HG03342 (cell line): Measurements from ENCODE around the gene PHLDA1.
"Not testable (repeated sequence)": the region's sequence is repeated elsewhere in the genome, so short reads cannot be mapped to it uniquely, and the experiment has no call there.

ENCODE experiments used
- ATAC-seq: cut with Tn5 transposase; IDR thresholded peaks from one replicate; pipeline ENCODE4 v1.9.1; 2021; ENCODE audit warnings: mild to moderate bottlenecking, moderate library complexity; ENCODE audit not compliant: unreplicated experiment

PHLDA1 gene

GRCh38 chr12:75990189-75990912 lies 41.2 kb downstream of the PHLDA1 start:
- ATAC-seq: no peak

GRCh38 chr12:75987709-75988108 lies 43.9 kb downstream of the PHLDA1 start:
- ATAC-seq: not testable (repeated sequence)

DNA sequence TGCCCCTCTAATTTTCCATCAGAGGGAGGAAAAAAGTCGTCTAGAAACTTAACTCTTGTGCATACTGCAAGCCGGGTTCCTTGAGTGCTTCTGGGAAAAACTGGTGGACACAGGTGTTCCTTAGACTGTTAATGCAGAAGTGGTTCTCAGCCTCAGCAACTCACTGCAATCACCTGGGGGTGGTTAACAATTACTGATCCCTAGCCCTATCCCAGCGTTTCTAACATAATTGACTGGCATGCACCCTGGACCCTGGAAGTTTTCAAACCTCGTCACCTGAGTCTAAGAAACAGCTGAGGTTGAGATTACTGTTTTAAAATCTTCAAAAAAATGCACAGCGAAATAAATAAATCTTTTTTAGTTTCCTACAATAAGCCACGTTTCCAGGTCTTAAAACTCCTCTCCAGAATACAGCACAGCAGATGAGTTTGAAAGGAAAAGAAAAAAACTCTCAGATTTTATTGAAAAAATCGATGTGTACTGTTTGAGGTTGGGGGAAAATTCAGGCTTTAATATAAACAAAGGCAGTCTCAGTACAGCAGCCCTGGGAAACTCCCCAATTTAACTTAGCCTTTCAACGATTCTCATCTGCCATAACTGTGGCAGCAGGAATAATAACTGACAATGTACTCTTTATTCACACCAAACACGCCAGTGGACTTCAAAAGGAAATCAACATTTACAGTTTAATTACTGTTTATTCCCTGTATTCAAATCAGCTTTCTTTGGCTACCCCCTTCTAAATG lies 45.4 kb downstream of the PHLDA1 start:
- no peak for ATAC-seq

GRCh38 chr12:75985566-75985965 lies 46.0 kb downstream of the PHLDA1 start:
- ATAC-seq: no peak

- no peak for ATAC-seq
Measured at GRCh38 chr12:75984577-75985182, 46.9 kb downstream of the PHLDA1 start.

GRCh38 chr12:75983851-75984250 lies 47.7 kb downstream of the PHLDA1 start:
- ATAC-seq: not testable (repeated sequence)

DNA sequence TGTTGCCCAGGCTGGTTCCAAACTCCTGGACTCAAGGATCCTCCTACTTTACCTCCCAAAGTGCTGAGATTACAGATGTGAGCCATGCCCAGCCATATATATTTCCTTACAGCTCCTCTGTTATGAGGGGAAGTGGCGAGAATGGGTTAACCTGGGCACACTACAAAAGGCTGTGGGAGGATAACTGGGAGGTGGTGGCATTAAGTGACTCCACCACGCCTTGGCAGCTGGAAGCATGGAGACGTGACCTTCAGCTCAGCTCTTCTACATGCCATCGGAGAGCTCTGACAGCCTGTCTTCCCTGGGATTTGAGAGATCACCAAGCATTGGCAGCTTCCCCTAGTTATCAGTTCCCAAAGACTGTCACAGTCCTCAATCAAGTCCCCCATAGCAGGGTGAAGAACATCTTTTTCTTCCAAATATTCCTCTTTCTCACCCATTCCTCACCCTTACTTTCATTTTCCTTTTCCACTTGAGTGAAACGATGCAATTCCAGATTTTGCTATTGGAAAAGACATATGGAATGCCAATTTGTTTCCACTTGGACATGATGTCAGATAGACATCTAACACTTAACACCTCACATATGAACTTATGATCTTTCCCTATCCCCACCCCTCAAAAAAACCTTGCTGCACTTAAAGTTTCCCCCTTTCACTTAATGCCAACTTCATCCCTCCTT lies 48.5 kb downstream of the PHLDA1 start:
- no peak for ATAC-seq

GRCh38 chr12:75982169-75982564 lies 49.4 kb downstream of the PHLDA1 start:
- ATAC-seq: no peak

DNA sequence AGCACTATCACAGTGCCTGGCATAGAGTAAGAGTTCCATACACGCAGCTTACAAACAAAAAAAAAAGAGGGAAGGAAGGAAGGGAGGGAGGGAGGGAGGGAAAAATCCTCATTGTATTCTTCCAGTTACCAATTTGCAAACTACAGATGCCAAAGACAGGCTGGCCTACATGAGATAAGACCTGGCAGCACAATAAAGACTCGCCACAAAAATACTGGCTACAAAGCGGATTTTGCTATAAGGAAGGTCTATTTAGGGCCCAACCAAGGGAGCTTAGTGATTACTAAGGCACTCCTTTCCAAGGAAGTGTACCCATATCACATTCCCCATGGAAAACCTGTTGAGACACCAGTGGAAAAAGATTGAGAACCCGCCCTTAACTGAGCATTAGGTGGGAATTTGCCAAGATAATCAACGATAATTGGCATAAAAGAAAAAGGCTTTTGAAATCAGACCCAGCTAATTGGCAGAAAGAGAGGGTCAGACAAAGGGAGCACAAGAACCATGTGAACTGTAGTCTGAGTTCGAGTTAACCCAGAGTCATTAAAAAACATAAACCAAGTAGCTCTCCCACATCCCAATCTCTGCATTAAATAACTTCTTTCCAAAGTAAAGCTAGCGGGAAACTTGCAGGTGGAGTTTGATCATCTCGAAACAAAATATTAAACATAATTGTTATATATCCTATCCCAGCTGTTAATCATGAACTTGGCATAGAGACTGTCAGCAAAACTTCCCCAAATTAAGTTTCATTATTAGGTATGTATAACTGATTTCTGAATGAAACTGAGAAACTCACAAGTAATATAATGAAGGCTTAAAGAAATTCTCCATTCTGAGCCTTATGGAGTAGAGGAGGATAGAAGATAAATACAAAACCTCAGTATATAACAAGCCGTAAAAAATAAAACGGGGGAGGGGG lies 50.1 kb downstream of the PHLDA1 start:
- ATAC-seq: peak; percentile 53

DNA sequence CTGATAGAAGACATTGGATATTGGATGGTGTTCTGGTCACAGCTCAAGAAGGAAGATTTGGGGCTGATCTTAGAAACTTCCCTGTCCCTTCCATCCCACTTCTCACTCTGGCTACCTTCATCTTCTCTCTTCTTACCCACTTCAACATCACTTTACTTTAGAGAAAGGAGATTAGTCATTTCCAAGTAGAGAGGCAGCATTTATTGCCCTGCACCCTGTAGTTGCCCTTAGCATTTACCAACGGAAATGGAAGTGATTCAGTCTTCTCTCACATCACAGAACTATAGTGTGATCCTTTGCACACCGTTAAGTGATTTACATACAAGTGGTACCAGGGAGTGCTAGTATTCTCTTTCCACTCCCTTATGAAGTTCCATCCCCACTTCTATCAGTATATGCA lies 52.4 kb downstream of the PHLDA1 start:
- ATAC-seq: no peak

- no peak for ATAC-seq
Measured at GRCh38 chr12:75978677-75979076, 52.9 kb downstream of the PHLDA1 start.

DNA sequence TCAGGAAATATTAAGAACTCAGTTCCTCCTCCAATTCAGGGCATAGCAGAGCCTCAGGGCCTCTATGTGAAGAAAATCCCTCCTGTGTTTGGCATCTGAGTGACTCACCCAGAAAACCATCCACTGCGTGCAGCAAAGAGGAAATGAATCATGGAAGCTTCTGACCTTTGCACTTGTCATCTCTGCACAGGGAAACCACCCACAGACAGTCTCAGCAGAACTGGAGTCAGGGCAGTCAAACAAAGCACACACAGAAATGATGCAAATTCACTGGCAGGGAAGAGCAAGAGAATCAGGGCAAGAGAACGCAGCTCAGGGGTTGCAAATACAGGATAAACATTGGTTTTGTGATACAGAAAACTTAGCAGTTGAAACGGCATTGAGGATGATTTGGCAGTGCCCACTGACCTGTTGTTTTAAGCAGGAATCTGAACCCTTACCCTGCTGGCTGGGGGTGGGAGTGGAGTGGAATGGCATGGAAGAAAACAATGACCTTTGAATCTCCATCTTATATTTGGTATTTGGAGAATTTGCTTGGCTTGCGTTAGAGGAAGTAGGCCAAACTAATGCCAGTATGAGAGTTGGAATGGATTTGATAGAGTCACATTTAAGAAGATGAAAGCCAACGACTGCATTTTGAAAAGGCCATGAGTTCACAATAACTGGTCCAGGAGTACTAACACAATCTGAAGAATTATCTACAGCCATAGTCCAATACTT lies 53.5 kb downstream of the PHLDA1 start:
- peak; percentile 96 for ATAC-seq

GRCh38 chr12:75977590-75977951 lies 54.0 kb downstream of the PHLDA1 start:
- peak; percentile 4 for ATAC-seq

DNA sequence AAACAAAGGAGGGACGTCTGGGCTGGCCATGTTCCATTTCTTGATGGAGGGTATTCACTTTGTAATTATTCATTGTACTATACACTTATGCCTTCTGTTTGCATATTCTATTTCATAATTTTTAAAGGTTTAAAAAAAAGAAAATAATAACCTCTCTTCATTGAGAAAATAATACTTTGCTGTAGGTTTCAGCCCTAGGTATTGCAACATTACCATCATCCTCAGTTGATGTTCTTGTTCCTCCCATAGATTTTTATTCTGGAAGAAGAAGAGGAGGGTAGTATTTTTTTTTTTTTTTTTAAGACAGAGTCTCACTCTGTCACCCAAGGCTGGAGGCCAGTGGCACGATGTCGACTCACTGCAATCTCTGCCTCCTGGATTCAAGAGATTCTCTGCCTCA lies 54.7 kb downstream of the PHLDA1 start:
- no peak for ATAC-seq

- no peak for ATAC-seq
Measured at GRCh38 chr12:75976113-75976512, 55.5 kb downstream of the PHLDA1 start.

GRCh38 chr12:75975702-75976101 lies 55.9 kb downstream of the PHLDA1 start:
- ATAC-seq: no peak
